HepG2 (cell line): Measurements from ENCODE around the gene CLEC16A. TPM values are rescaled to one million over a fixed set of nuclear protein-coding genes. Genes with fewer than 3 reads are reported as not detected.

Source experiments
- ATAC-seq: fragments of 200-7000 bp; cut with Tn5 transposase; 3 replicates; pipeline ENCODE4 v1.9.1; 2020; ENCODE audit warnings: mild to moderate bottlenecking, moderate library complexity
- BruUV-seq: library from RNA; stranded (reverse); fragments of 400-500 nt; replicated peaks from 2 replicates; lab custom pipeline; 2021; lab: Mats Ljungman, UMichigan
- CTCF ChIA-PET: fragments of 300-600 bp; formaldehyde crosslinking; extraction: SDS; loops from one replicate; lab custom pipeline; 2021; ENCODE audit warnings: low total read pairs, inconsistent platforms, low intra/inter-chr PET ratio; lab: Yijun Ruan, JAX
- POLR2A ChIA-PET: fragments of 350-600 bp; sonication (Branson Sonifier 250); formaldehyde crosslinking; loops from one replicate; lab custom pipeline; 2020; ENCODE audit warnings: antibody characterized with exemption, inconsistent platforms; lab: Yijun Ruan, JAX
- DNase-seq: peaks from one replicate; pipeline ENCODE4 v3.0.0-alpha.2; 2015; ENCODE audit warnings: low spot score
- FAIRE-seq: peaks from 3 replicates; lab custom pipeline; 2011; peaks lifted over from hg19 to GRCh38; lab: Jason Lieb, UNC
- H2AFZ ChIP-seq: one replicate; pipeline ENCODE4 v1.6.1; 2011; ENCODE audit warnings: low read length, inconsistent platforms
- H3K27ac ChIP-seq: fragments of 300-600 bp; 3 replicates; pipeline ENCODE4 v1.8.0; 2011; ENCODE audit warnings: mixed run types, mild to moderate bottlenecking, mixed read lengths, low read length, inconsistent platforms; ENCODE audit not compliant: insufficient read depth; ENCODE audit errors: extremely low read length
- H3K27me3 ChIP-seq, 2 experiments: fragments of 200-600 bp in 1 of 2; 2 replicates in 1 of 2; 3 replicates in 1 of 2; pipeline versions ENCODE4 v1.6.0 to v1.8.0; 2011; ENCODE audit warnings: low read length in 2 of 2, mild to moderate bottlenecking in 2 of 2, moderate library complexity in 2 of 2, inconsistent platforms in 1 of 2; ENCODE audit not compliant: insufficient read depth in 2 of 2, control insufficient read depth in 1 of 2
- H3K36me3 ChIP-seq, 2 experiments: fragments of 200-600 bp in 1 of 2; replicated peaks in 1 of 2; 2 replicates in 1 of 2; 3 replicates in 1 of 2; pipeline versions ENCODE4 v1.5.1 to v1.8.0; 2011; ENCODE audit warnings: low read length in 2 of 2, inconsistent platforms in 1 of 2; ENCODE audit not compliant: insufficient read depth in 2 of 2, control insufficient read depth in 1 of 2
- H3K4me1 ChIP-seq: 2 replicates; pipeline ENCODE4 v1.5.1; 2012; ENCODE audit warnings: low read length, inconsistent platforms; ENCODE audit not compliant: insufficient read depth
- H3K4me2 ChIP-seq: 2 replicates; pipeline ENCODE4 v1.6.0; 2011; ENCODE audit warnings: low read depth, low read length, inconsistent platforms
- H3K4me3 ChIP-seq, 3 experiments: fragments of 200-600 bp in 1 of 3; sonication (generic), shearing (Covaris generic) in 1 of 3; replicated peaks in 1 of 3; 2 replicates each; pipeline ENCODE4 v1.5.1; 2011 to 2016; ENCODE audit warnings: low read length in 3 of 3, inconsistent platforms in 2 of 3, low read depth in 2 of 3, mild to moderate bottlenecking in 2 of 3, control low read depth in 1 of 3, mixed read lengths in 1 of 3; ENCODE audit not compliant: insufficient read depth in 1 of 3
- H3K79me2 ChIP-seq: one replicate; pipeline ENCODE4 v1.6.1; 2011; ENCODE audit warnings: low read length, inconsistent platforms; ENCODE audit not compliant: insufficient read depth
- H3K9ac ChIP-seq: 2 replicates; pipeline ENCODE4 v1.6.0; 2011; ENCODE audit warnings: mild to moderate bottlenecking, low read depth, low read length, inconsistent platforms; ENCODE audit not compliant: insufficient read depth
- H3K9me3 ChIP-seq: 2 replicates; pipeline ENCODE4 v1.5.1; 2012; ENCODE audit warnings: mild to moderate bottlenecking, low read length
- H4K20me1 ChIP-seq: 2 replicates; pipeline ENCODE4 v1.6.0; 2011; ENCODE audit warnings: inconsistent platforms, mild to moderate bottlenecking, low read length, moderate library complexity; ENCODE audit not compliant: insufficient read depth
- AHDC1 ChIP-seq: sonication (generic); formaldehyde crosslinking; IDR thresholded peaks from 2 replicates; pipeline ENCODE4 v1.5.1; 2020; ENCODE audit warnings: mild to moderate bottlenecking, missing genetic modification reagents, borderline replicate concordance
- KAT7 ChIP-seq: IDR thresholded peaks from 2 replicates; pipeline ENCODE4 v1.6.1; 2018; ENCODE audit warnings: borderline replicate concordance, missing compliant biosample characterization
- MTF2 ChIP-seq: sonication (generic); formaldehyde crosslinking; IDR thresholded peaks from 2 replicates; pipeline ENCODE4 v1.5.0; 2020; ENCODE audit warnings: missing genetic modification reagents, borderline replicate concordance
- TP53 ChIP-seq: sonication (generic); formaldehyde crosslinking; conservative IDR thresholded peaks from 2 replicates; pipeline ENCODE4 v1.4.0; 2020; ENCODE audit warnings: missing genetic modification reagents
- ZBTB14 ChIP-seq: sonication (generic); formaldehyde crosslinking; IDR thresholded peaks from 2 replicates; pipeline ENCODE4 v1.4.0; 2020; ENCODE audit warnings: missing genetic modification reagents
- ZNF329 ChIP-seq: sonication (generic); formaldehyde crosslinking; IDR thresholded peaks from 2 replicates; pipeline ENCODE4 v1.9.0; 2021; ENCODE audit warnings: low read depth, mild to moderate bottlenecking, missing genetic modification reagents
- ZNF563 ChIP-seq: sonication (generic); formaldehyde crosslinking; IDR thresholded peaks from 2 replicates; pipeline ENCODE4 v1.8.0; 2022; ENCODE audit warnings: mild to moderate bottlenecking, moderate library complexity, missing genetic modification reagents
- ZNF572 ChIP-seq: sonication (generic); formaldehyde crosslinking; IDR thresholded peaks from 2 replicates; pipeline ENCODE4 v1.5.1; 2020; ENCODE audit warnings: mild to moderate bottlenecking, missing genetic modification reagents
- WGBS: methylation state at CpG from one replicate; pipeline ENCODE4 v1.1.6; 2017; ENCODE audit warnings: low lambda C conversion rate; 5-methylcytosine and 5-hydroxymethylcytosine counted together
- in situ Hi-C: cut with HindIII; loops from 2 replicates; pipeline ENCODE4 v1.10.0; 2017; ENCODE audit warnings: low pct_unique_long_range_greater_than_20kb; ENCODE audit not compliant: extremely low pct_ligation_motif_present
- intact Hi-C: fragments of 100-400 bp; cut with micrococcal nuclease; formaldehyde crosslinking; loops from one replicate; pipeline ENCODE4 v1.10.0; 2022; ENCODE audit not compliant: unreplicated experiment
- polyA plus RNA-seq, 8 experiments: library from polyadenylated mRNA; depleted of rRNA in 3 of 8; stranded (reverse) in 7 of 8; unstranded in 1 of 8; fragments of >200 nt; fragmentation: Illumina TruSeq in 4 of 8; extraction: Trizol in 4 of 8; gene quantifications; 2 replicates each; pipeline versions ENCODE4 v1.2.1 to v1.2.3, GENCODE V29; 2011 to 2016; ENCODE audit warnings: low read depth in 4 of 8, missing spikeins in 1 of 8, mixed read lengths in 1 of 8; ENCODE audit not compliant: insufficient read depth in 1 of 8
- total RNA-seq, 5 experiments: library from RNA; depleted of rRNA; stranded (reverse); fragments of >200 nt; fragmentation: Illumina TruSeq; extraction: Trizol; gene quantifications; 2 replicates each; pipeline ENCODE4 v1.2.3, GENCODE V29; 2016; ENCODE audit warnings: low read depth in 1 of 5
- TF ChIP-seq, protein P1 (sequence below): sonication (generic); formaldehyde crosslinking; IDR thresholded peaks from 2 replicates; pipeline ENCODE4 v1.4.0; 2020; ENCODE audit warnings: missing genetic modification reagents

CLEC16A gene
- total and polyA plus RNA-seq, 2 of the 13 experiments (the other 11 are each of a cell fraction or from before 2014, with no cell fraction given): 8.5 to 10.3 TPM

GRCh38 chr16:11211977-11212797 lies 267.8 kb downstream of the CLEC16A start:
- no TSS peak for BruUV-seq
- Histone ChIP-seq H4K20me1 (no peaks in the 10 kb centered on the region), H3K27ac (no peak overlapping the region), H3K79me2 (no peaks in the 10 kb centered on the region), H3K4me1 (no peaks in the 10 kb centered on the region; the same call in 1 of the 2 replicates), H3K27me3 (peaks cover 3 to 41% of the 10 kb centered on the region in 2 experiments), H3K9me3 (peaks cover 15% of the 10 kb centered on the region), H2AFZ (no peak overlapping the region), H3K36me3 (no peaks in the 10 kb centered on the region), H3K9ac (no peak overlapping the region), H3K4me2 (no peak overlapping the region), H3K4me3 (no peak overlapping the region)
- no peak for FAIRE-seq
- 0 out of 2 replicates have a peak, but pooled peaks have one; percentile 52 for TF ChIP-seq ZNF572 (CRISPR knock-in tag)
- TF ChIP-seq ZNF329: peak; percentile 99
- peak; percentile 15; the same call in 1 of the 2 replicates for TF ChIP-seq ZNF563
- no peak for TF ChIP-seq TP53 (CRISPR knock-in tag)
- CTCF ChIA-PET: no interaction called here
- 34% methylated on average over 16 of the region's 16 CpGs for WGBS
- POLR2A ChIA-PET: no interaction called here
- in situ Hi-C loops (no loop called here), intact Hi-C loops (loop anchor here (2.0 kb wide), 1 partner anchor 241 kb away; no protein-coding TSS in a partner anchor)
- ATAC-seq: no peak
- no peak for DNase-seq

GRCh38 chr16:11212798-11213196 lies 268.4 kb downstream of the CLEC16A start:
- intact Hi-C loops (no loop called here), in situ Hi-C loops (no loop called here)
- Histone ChIP-seq H3K9ac (no peak overlapping the region), H3K4me1 (no peaks in the 10 kb centered on the region), H3K27me3 (peaks cover 3 to 35% of the 10 kb centered on the region in 2 experiments), H3K9me3 (peaks cover 10% of the 10 kb centered on the region), H3K27ac (no peak overlapping the region), H3K4me2 (no peak overlapping the region), H3K4me3 (no peak overlapping the region), H3K79me2 (no peaks in the 10 kb centered on the region), H3K36me3 (no peaks in the 10 kb centered on the region), H4K20me1 (no peaks in the 10 kb centered on the region), H2AFZ (no peak overlapping the region)
- POLR2A ChIA-PET: no interaction called here
- CTCF ChIA-PET: no interaction called here
- peak; percentile 40 for ATAC-seq
- no peak for DNase-seq
- no TSS peak for BruUV-seq
- 13% methylated on average over 10 of the region's 16 CpGs for WGBS
- no peak for FAIRE-seq
- TF ChIP-seq AHDC1 (CRISPR knock-in tag): no peak
- TF ChIP-seq, protein P1, sequence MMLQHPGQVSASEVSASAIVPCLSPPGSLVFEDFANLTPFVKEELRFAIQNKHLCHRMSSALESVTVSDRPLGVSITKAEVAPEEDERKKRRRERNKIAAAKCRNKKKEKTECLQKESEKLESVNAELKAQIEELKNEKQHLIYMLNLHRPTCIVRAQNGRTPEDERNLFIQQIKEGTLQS (CRISPR knock-in tag): no peak
- no peak for TF ChIP-seq KAT7 (CRISPR knock-in tag)
- TF ChIP-seq ZBTB14 (CRISPR knock-in tag): 0 out of 2 replicates have a peak, but pooled peaks have one; percentile 3
- TF ChIP-seq MTF2 (CRISPR knock-in tag): peak; percentile 51; the same call in 1 of the 2 replicates
